T-helper 2 cell treated with Interferon-gamma antibody and Interleukin-4, amounts not matched to agents 100 ng/mL and 5 ng/mL, for 36 hours (primary cell): ENCODE data around the gene TUBA1A. TPM values are rescaled to one million over a fixed set of nuclear protein-coding genes. Genes with fewer than 3 reads are reported as not detected.
"Not testable (repeated sequence)": the region's sequence is repeated elsewhere in the genome, so short reads cannot be mapped to it uniquely, and the experiment has no call there.

Experiments used
- intact Hi-C: fragments of 100-400 bp; cut with micrococcal nuclease; formaldehyde crosslinking; loops from one replicate; pipeline ENCODE4 v1.15.1; 2023
- total RNA-seq: library from RNA; stranded (reverse); gene quantifications from 2 replicates; pipeline ENCODE4 v1.2.3, GENCODE V29; 2022

Gene TUBA1A
- 90.7 and 92.8 TPM in 2 replicates for total RNA-seq

DNA sequence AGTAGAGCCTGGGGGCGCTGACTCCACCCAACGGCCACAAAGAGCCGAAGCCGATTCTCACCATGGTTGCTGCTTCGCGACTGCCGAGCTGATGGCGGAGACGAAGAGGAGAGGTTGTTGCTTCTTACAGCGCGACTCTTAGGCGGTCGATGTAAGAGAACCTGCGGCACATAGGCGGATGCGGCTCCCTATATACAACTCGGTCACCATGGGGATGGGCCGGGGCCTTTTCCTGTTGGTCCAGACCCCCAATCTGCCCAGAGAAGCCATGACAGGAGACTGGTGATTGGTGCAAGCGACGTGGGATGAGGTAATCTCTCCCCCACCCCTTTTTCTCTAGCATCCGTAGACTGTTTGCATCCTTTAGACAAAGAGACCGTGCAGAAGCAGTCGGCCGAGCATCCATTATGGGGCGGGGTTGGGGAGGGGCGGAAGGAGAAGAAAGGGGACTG is at the start of gene TUBA1A:
Gene TUBA1A (minus strand): TSS at position 165 of the 452 bp plus-strand sequence. CDS start 101 bp downstream, at position 64.
- intact Hi-C loops, result loop anchor here (1.0 kb wide), 5 partner anchors 45 to 129 kb away; partner anchors contain the start of genes KMT2D, LMBR1L and TUBA1C

GRCh38 chr12:49236423-49236822 is 47.5 kb upstream of the TUBA1A start:
- intact Hi-C loops, result no loop called here

DNA sequence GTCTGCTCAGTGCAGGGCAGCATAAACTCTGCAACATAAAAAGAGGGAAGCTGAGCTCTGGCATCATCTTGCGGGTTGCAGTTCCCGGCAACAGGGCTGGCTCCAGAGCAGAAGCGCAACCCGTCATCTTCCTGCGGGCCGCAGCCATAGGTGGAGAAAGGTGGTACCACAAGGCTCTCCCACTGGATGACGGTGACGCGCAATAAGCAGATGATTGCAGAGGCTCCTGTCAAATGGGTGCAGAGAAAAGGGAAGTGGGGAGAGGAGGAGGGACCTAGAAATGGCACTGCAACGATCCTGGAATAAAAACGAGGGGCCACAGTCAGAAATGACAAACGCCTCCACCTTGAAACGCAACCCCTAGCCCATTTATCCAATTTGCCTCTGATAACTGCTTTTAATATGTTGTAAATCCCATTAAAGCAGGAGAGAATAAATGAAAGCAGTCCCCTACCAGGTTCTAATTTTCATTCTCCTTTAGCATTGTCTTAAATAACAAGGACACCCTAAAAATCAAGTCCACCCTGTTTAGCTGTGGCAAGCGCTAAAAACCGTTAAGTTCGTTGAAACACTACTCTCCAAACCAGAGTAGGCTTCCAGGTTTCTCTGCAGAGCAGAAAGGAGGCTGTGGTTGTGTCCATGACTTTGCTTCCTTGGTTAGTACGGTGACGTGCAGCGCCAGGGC is 45.1 kb upstream of the TUBA1A start:
- intact Hi-C loops, result loop anchor here (1.0 kb wide), 5 partner anchors 31 to 382 kb away; partner anchors contain the start of genes DDX23, PRKAG1, TUBA1A and TUBA1B

DNA sequence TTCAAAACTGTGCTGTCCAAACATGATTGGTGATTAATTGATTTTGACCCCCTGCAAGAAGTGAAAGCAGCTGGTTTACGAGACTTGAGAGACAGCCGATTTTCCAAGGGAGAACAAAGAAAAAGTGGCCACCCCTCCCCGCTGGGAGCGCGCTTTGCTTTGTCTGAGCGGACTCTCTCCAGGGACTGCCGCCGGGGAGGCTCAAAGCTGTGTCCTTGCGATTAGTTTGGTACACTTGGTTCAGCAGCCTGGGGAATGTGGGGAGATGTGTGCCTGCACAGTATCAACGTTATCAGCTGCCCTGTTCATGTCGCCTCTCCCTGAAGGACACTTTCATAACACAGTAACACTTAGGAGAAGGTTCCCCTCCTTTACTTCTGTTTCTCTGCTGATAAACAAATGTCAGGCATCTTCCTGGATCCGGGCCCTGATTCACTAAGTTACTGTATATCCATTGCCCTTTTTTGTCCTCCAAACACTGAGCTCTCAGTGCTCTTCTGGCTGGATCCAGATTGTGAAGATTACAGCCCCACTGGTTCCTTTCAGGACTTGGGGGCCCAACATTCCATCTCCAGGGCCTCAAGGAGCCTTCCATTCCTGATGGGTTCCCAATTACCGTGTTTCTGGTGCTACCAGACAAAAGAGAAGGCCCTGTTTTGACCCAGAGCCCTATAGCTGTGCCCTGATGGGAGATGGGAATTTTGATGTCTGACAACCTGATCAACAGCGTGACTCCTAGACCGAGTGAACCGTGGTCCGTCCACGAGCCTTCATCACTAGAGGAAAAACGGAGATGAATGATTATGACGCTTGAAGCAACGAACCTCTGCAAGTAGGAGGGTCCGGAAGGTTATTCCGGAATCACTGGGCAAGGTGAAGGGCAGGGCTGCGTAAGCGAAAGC is 44.3 kb upstream of the TUBA1A start:
- intact Hi-C loops, result no loop called here

DNA sequence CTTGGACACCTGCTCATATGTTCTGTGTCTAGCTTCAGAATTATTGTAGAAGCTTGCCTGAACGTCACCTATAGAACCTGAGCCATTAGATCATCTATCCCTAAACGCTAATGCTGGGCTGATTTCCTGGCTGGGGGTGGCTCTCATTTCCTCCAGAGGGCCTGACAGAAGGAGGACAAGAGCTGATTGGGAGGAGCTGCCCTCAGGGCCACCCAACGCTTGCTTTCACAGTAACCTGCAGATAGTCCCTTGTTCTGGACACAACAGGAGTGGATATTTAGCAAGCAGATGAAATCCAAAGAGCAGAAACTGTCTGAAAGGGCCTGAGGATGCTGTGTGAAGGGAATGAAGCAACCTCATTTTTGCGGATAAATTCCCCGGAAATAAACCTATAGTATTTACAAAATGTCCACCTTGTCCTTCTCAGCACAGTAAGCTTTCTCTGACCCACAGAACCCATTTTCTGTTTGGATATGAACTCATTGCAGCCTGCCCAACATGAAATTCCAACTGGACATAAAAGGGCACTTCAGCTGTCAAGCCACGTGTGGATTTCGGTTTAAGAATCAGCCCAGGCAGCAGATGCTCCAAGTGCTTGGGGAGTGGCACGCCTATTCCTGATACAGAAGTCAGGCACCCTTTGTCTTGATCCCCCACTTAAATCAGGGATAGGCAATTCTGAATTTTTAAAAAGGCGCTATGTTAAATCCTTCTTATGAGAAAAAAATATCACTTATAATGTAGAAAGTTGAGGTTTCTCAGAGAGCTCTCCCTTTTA is 43.2 kb upstream of the TUBA1A start:
- intact Hi-C loops, result no loop called here

- intact Hi-C loops, result no loop called here
Measured at GRCh38 chr12:49230805-49231194, 41.9 kb upstream of the TUBA1A start.

- intact Hi-C loops, result no loop called here
Measured at GRCh38 chr12:49230176-49230804, 41.4 kb upstream of the TUBA1A start.

GRCh38 chr12:49228653-49229052 is 39.8 kb upstream of the TUBA1A start:
- intact Hi-C loops, result no loop called here

GRCh38 chr12:49227713-49228112 is 38.8 kb upstream of the TUBA1A start:
- intact Hi-C loops, result no loop called here

GRCh38 chr12:49225576-49226166 is 36.8 kb upstream of the TUBA1A start:
- intact Hi-C loops, result no loop called here

DNA sequence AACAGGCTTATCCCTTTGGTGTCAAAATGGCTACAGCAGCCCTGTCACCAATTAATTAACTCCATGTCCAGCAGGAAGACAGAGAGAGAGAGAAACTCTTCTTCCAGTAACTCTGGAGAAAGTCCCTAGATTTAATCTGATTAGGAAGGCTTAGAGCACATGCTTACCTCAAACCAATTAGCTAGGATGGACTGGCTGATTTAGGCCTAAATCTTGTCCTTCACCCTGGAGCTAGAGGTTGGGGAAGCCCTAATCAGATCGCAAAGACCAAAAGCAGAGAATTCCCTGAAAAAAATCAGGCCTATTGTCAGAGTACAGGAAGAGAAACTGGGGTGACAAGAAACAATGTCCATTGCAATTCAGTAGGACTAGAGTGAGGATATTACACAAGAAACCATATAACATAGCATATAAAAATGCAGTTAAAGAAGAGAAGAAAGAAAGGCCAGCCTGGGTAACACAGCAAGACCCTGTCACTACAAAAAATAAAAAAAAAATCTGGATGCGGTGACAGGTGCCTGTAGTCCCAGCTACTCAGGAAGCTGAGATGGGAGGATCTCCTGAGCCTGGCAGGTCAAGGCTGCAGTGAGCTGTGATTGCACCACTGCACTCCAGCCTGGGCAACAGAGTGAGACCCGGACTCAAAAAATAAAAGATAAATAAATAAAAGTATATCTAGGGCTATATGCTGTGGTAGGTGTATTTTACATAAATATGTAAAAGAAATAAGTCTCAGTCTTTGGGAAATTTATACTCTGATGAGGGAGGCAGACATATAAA is 34.9 kb upstream of the TUBA1A start:
- intact Hi-C loops, result no loop called here

DNA sequence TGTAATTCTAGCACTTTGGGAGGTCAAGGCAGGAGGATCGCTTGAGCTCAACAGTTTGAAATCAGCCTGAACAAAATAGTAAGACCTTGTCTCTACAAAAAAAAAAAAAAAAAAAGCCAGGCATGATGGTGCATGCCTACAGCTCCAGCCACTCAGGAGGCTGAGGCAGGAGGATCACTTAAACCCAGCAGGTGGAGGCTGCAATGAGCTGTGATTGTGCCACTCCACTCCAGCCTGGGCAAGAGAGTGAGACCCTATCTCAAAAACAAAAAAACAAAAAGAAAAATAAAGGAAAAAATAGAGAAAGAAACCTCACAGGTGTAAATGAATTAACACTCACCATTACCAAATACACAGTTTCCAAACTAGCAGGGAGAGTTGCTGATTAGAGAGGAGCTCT is 34.2 kb upstream of the TUBA1A start:
- intact Hi-C loops, result no loop called here

DNA sequence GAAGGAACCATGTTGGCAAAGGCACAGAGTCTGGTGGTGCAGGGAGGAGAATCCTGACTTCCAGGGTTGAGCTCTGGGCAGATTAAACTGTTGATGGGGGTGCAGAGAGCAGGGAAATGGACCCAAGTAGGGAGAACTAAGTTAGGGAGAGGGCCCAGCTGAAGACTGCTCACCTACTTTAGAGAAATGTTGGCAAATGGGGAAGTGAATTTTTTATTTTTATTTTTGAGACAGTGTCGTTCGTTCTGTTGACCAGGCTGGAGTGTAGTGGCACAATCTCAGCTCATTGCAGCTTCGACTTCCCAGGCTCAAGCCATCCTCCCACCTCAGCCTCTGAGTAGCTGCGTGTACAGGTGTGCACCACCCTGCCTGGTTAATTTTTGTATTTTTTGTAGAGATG is 32.1 kb upstream of the TUBA1A start:
- intact Hi-C loops, result no loop called here

- intact Hi-C loops, result no loop called here
Measured at GRCh38 chr12:49219417-49220026, 30.6 kb upstream of the TUBA1A start.

DNA sequence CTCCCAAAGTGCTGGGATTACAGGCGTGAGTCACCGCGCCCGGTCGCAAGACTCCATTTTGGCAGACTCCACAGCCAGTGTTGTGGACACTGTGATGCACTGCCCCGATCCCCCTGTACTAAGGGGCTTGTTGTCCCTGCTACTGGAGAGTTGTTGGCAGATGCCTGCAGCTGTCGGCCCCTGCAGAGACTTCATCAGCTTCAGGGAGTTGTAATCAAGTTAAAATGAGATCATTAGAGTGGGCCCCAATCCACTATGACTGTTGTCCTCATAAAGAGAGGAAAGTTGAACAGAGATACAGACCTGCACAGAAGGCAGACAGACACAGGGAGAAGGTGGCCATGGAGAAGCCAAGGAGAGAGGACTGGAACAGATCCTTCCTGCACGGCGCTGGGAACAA is 23.7 kb upstream of the TUBA1A start:
- intact Hi-C loops, result no loop called here

DNA sequence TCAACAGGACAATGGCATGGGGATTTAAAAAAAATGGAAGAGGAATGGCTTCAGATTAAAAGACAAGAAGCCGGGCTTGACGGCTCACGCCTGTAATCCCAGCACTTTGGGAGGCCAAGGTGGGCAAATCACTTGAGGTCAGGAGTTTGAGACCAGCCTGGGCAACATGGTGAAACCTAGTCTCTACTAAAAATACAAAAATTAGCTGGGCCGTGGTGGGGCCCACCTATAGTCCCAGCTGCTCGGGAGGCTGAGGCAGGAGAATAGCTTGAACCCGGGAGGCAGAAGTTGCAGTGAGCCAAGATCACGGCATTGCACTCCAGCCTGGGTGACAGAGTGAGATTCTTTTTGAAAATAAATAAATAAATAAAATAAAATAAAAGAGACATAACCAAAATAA is 21.8 kb upstream of the TUBA1A start:
- intact Hi-C loops, result not testable (repeated sequence)

GRCh38 chr12:49208676-49209075 is 19.8 kb upstream of the TUBA1A start:
- intact Hi-C loops, result no loop called here

DNA sequence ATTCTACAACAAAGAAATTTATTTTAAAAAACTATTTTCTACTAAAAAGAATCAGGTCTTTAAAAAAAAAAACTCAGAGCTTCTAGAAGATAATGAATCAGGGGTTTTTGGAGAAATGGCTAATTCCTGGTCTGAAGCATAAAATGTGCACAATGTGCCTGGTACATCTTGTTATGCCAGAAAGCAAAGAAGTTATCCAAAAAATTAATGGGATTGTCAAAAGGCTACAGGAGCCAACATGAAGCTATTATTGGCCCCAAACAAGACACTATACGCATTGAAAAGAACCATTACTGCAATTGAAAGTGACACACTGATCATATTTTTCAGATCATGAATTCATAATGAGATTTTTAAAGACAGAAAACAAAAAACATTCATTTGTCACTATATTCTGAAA is 19.3 kb upstream of the TUBA1A start:
- intact Hi-C loops, result no loop called here

DNA sequence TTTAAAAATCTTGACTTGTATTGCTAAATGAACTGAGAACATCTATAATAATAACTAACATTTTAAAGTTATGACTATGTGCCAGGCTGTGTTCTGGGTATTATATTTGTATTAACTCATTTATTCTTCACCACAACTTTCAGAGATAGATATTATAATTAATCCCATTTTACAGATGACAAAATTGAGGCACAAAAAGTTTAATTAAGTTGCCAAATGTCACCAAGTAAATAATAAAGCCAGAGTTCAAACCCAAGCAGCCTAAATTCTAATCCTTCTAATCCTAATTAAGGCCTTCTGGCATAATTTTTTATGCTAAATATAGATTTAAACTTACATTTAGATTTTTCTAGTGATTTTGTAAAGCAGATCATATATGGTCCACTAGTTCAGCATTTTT is 17.5 kb upstream of the TUBA1A start:
- intact Hi-C loops, result no loop called here
